ENCODE measurements around the gene AKT1. TPM values are rescaled to one million over a fixed set of nuclear protein-coding genes. Genes with fewer than 3 reads are reported as not detected.

The AKT1 gene
- polyA plus RNA-seq, 1 experiment = 104 TPM

GRCh38 chr14:104788161-104788818, 7.3 kb downstream of the AKT1 start:
- H3K27ac ChIP-seq (ENCODE audit: low read depth, low read length) = no peak overlapping the region
- H3K4me3 ChIP-seq (ENCODE audit: low read depth, low read length) = no peak overlapping the region
- POLR2A ChIA-PET = no interaction called here
- no peak for DNase-seq (ENCODE audit: low read depth, low spot score)
- CTCF ChIA-PET = interaction anchor here (2.8 kb wide), 1 partner anchor 20 kb away, joined by 12 read pairs; no protein-coding TSS in a partner anchor
- no peaks in the 10 kb centered on the region; the same call in 1 of the 2 replicates for H3K9me3 ChIP-seq (ENCODE audit: control insufficient read depth, insufficient read depth, low read length)
- H3K27me3 ChIP-seq (ENCODE audit: control insufficient read depth, insufficient read depth, low read length) = no peaks in the 10 kb centered on the region
- no peak for TF ChIP-seq CTCF (IDR thresholded peaks at IDR 0.05; ENCODE audit: low read depth, low read length)

- CTCF ChIA-PET = interaction anchor here (2.8 kb wide), 1 partner anchor 19 kb away, joined by 12 read pairs; no protein-coding TSS in a partner anchor
- no peak overlapping the region for H3K4me3 ChIP-seq (ENCODE audit: low read depth, low read length)
- H3K27me3 ChIP-seq (ENCODE audit: control insufficient read depth, insufficient read depth, low read length) = no peaks in the 10 kb centered on the region
- DNase-seq (ENCODE audit: low read depth, low spot score) = no peak
- no peaks in the 10 kb centered on the region; the same call in 1 of the 2 replicates for H3K9me3 ChIP-seq (ENCODE audit: control insufficient read depth, insufficient read depth, low read length)
- no peak overlapping the region for H3K27ac ChIP-seq (ENCODE audit: low read depth, low read length)
- POLR2A ChIA-PET = no interaction called here
- no peak for TF ChIP-seq CTCF (IDR thresholded peaks at IDR 0.05; ENCODE audit: low read depth, low read length)
Measured at GRCh38 chr14:104787736-104788135, 7.8 kb downstream of the AKT1 start.

- Histone ChIP-seq H3K27me3 (ENCODE audit: control insufficient read depth, insufficient read depth, low read length) (no peaks in the 10 kb centered on the region), H3K4me3 (ENCODE audit: low read depth, low read length) (no peak overlapping the region), H3K27ac (ENCODE audit: low read depth, low read length) (no peak overlapping the region), H3K9me3 (ENCODE audit: control insufficient read depth, insufficient read depth, low read length) (no peaks in the 10 kb centered on the region; the same call in 1 of the 2 replicates)
- ChIA-PET CTCF (interaction anchor here (0.6 to 2.8 kb wide), 2 partner anchors 18 to 33 kb away, joined by 3 to 12 read pairs; no protein-coding TSS in a partner anchor), POLR2A (interaction anchor here (0.6 kb wide), 1 partner anchor 8 kb away, joined by 3 read pairs; no protein-coding TSS in a partner anchor)
- no peak for DNase-seq (ENCODE audit: low read depth, low spot score)
- no peak for TF ChIP-seq CTCF (IDR thresholded peaks at IDR 0.05; ENCODE audit: low read depth, low read length)
Measured at GRCh38 chr14:104786726-104787675, 8.5 kb downstream of the AKT1 start.

- Histone ChIP-seq H3K27me3 (ENCODE audit: control insufficient read depth, insufficient read depth, low read length) (no peaks in the 10 kb centered on the region), H3K9me3 (ENCODE audit: control insufficient read depth, insufficient read depth, low read length) (no peaks in the 10 kb centered on the region; the same call in 1 of the 2 replicates), H3K4me3 (ENCODE audit: low read depth, low read length) (no peak overlapping the region), H3K27ac (ENCODE audit: low read depth, low read length) (no peak overlapping the region)
- CTCF ChIA-PET = interaction anchor here (0.6 to 2.8 kb wide), 2 partner anchors 18 to 34 kb away, joined by 3 to 12 read pairs; no protein-coding TSS in a partner anchor
- no peak for DNase-seq (ENCODE audit: low read depth, low spot score)
- TF ChIP-seq CTCF (IDR thresholded peaks at IDR 0.05; ENCODE audit: low read depth, low read length) = no peak
- POLR2A ChIA-PET = no interaction called here
Measured at GRCh38 chr14:104786091-104786586, 9.4 kb downstream of the AKT1 start.
